ENCODE results near the gene FLAD1.

The FLAD1 gene

GRCh38 chr1:155015527-155016230 is 32.5 kb downstream of the FLAD1 start:
- TF ChIP-seq CTCF (IDR thresholded peaks at IDR 0.05; ENCODE audit: poor library complexity, severe bottlenecking), result no peak
- Histone ChIP-seq H3K4me1 (ENCODE audit: insufficient read depth, poor library complexity, severe bottlenecking) (peaks cover 28% of the 10 kb centered on the region), H3K27ac (ENCODE audit: poor library complexity, severe bottlenecking) (peak overlapping the region; percentile 92), H3K4me3 (ENCODE audit: severe bottlenecking) (no peak overlapping the region), H3K27me3 (ENCODE audit: insufficient read depth, poor library complexity, severe bottlenecking) (no peaks in the 10 kb centered on the region), H3K36me3 (ENCODE audit: low read depth) (peaks cover 36% of the 10 kb centered on the region), H3K9me3 (ENCODE audit: severe bottlenecking) (no peaks in the 10 kb centered on the region)
- no peak for ATAC-seq (ENCODE audit: low read depth)
- no peak for DNase-seq (ENCODE audit: low spot score)

- Histone ChIP-seq H3K36me3 (ENCODE audit: low read depth) (peaks cover 32% of the 10 kb centered on the region), H3K27me3 (ENCODE audit: insufficient read depth, poor library complexity, severe bottlenecking) (no peaks in the 10 kb centered on the region), H3K9me3 (ENCODE audit: severe bottlenecking) (no peaks in the 10 kb centered on the region), H3K4me3 (ENCODE audit: severe bottlenecking) (no peak overlapping the region), H3K27ac (ENCODE audit: poor library complexity, severe bottlenecking) (peak overlapping the region; percentile 92), H3K4me1 (ENCODE audit: insufficient read depth, poor library complexity, severe bottlenecking) (peaks cover 23% of the 10 kb centered on the region)
- ATAC-seq (ENCODE audit: low read depth), result no peak
- TF ChIP-seq CTCF (IDR thresholded peaks at IDR 0.05; ENCODE audit: poor library complexity, severe bottlenecking), result no peak
- peak; percentile 63 for DNase-seq (ENCODE audit: low spot score)
Measured at GRCh38 chr1:155016231-155016831, 33.2 kb downstream of the FLAD1 start.

GRCh38 chr1:155017041-155017945 is 34.1 kb downstream of the FLAD1 start:
- H3K36me3 ChIP-seq (ENCODE audit: low read depth), result peaks cover 26% of the 10 kb centered on the region
- peak; percentile 88 for ATAC-seq (ENCODE audit: low read depth)
- peak overlapping the region; percentile 92 for H3K27ac ChIP-seq (ENCODE audit: poor library complexity, severe bottlenecking)
- TF ChIP-seq CTCF (IDR thresholded peaks at IDR 0.05; ENCODE audit: poor library complexity, severe bottlenecking), result peak; percentile 99
- no peaks in the 10 kb centered on the region for H3K9me3 ChIP-seq (ENCODE audit: severe bottlenecking)
- no peaks in the 10 kb centered on the region for H3K27me3 ChIP-seq (ENCODE audit: insufficient read depth, poor library complexity, severe bottlenecking)
- H3K4me1 ChIP-seq (ENCODE audit: insufficient read depth, poor library complexity, severe bottlenecking), result peaks cover 18% of the 10 kb centered on the region
- no peak overlapping the region for H3K4me3 ChIP-seq (ENCODE audit: severe bottlenecking)
- DNase-seq (ENCODE audit: low spot score), result peak; percentile 98

- TF ChIP-seq CTCF (IDR thresholded peaks at IDR 0.05; ENCODE audit: poor library complexity, severe bottlenecking), result no peak
- Histone ChIP-seq H3K36me3 (ENCODE audit: low read depth) (peaks cover 26% of the 10 kb centered on the region), H3K4me1 (ENCODE audit: insufficient read depth, poor library complexity, severe bottlenecking) (peaks cover 22% of the 10 kb centered on the region), H3K27ac (ENCODE audit: poor library complexity, severe bottlenecking) (peak overlapping the region; percentile 92), H3K4me3 (ENCODE audit: severe bottlenecking) (no peak overlapping the region), H3K27me3 (ENCODE audit: insufficient read depth, poor library complexity, severe bottlenecking) (no peaks in the 10 kb centered on the region), H3K9me3 (ENCODE audit: severe bottlenecking) (no peaks in the 10 kb centered on the region)
- ATAC-seq (ENCODE audit: low read depth), result no peak
- no peak for DNase-seq (ENCODE audit: low spot score)
Measured at GRCh38 chr1:155017946-155018316, 34.8 kb downstream of the FLAD1 start.
